ENCODE measurements around the gene MED23.

DNA sequence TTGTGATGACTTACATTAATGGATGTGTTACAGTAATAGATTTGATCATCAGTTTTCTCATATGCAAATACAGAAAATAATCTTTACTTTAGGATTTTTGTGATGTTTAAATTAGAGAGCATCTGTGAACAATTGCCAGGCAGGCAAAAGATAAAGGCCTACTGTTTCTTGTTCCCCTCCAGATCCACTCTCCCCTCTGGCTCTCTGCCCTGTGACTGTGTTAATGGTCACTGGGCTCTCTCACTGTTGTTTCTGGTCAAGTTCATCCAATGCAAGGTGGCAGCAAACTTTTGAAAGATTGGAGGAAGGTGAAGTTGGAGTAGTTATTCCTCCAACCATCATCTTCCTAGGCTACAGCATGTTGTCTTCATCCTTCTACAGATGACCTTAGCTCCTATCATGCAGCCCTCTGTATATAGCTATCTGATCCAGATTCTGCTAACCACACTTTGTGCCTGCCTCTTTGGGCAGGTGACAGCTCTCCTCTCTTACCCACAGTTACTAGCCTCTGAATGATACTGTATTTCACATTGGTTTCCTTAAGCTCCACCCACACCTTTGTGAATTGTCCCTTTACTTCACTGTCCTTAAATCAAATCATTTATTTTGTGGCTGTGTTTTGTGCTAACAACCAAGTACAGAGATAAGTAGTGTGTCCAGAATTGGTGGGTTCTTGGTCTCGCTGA is 103.9 kb downstream of the MED23 start:
- TF ChIP-seq POLR2AphosphoS5 (IDR thresholded peaks at IDR 0.05; ENCODE audit: insufficient read depth in 1 of 2, low read depth in 1 of 2): no peak
- TF ChIP-seq, protein P1, sequence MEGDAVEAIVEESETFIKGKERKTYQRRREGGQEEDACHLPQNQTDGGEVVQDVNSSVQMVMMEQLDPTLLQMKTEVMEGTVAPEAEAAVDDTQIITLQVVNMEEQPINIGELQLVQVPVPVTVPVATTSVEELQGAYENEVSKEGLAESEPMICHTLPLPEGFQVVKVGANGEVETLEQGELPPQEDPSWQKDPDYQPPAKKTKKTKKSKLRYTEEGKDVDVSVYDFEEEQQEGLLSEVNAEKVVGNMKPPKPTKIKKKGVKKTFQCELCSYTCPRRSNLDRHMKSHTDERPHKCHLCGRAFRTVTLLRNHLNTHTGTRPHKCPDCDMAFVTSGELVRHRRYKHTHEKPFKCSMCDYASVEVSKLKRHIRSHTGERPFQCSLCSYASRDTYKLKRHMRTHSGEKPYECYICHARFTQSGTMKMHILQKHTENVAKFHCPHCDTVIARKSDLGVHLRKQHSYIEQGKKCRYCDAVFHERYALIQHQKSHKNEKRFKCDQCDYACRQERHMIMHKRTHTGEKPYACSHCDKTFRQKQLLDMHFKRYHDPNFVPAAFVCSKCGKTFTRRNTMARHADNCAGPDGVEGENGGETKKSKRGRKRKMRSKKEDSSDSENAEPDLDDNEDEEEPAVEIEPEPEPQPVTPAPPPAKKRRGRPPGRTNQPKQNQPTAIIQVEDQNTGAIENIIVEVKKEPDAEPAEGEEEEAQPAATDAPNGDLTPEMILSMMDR (IDR thresholded peaks at IDR 0.05): no peak
- TF ChIP-seq POLR2A (IDR thresholded peaks at IDR 0.05): no peak
